HepG2 (cell line): ENCODE results near the gene SPATA7.

Experiments
- CBFB ChIP-seq: sonication (generic); formaldehyde crosslinking; IDR thresholded peaks from 2 replicates; pipeline ENCODE4 v1.4.0; 2020; ENCODE audit warnings: missing genetic modification reagents
- CEBPB ChIP-seq: IDR thresholded peaks from 2 replicates; pipeline ENCODE4 v1.6.1; 2011; ENCODE audit warnings: low read depth, low read length, improper control_type of control experiment, borderline replicate concordance
- EZH2 ChIP-seq: conservative IDR thresholded peaks from 2 replicates; pipeline ENCODE4 v1.6.1; 2012; ENCODE audit warnings: mild to moderate bottlenecking, low read depth, low read length, moderate library complexity
- HOMEZ ChIP-seq: IDR thresholded peaks from 2 replicates; pipeline ENCODE4 v1.6.1; 2016; ENCODE audit warnings: low read depth
- KAT8 ChIP-seq: IDR thresholded peaks from 2 replicates; pipeline ENCODE4 v1.6.1; 2016; ENCODE audit warnings: missing genetic modification reagents, missing compliant biosample characterization
- KDM1A ChIP-seq: IDR thresholded peaks from 2 replicates; pipeline ENCODE4 v1.6.1; 2016; ENCODE audit warnings: missing compliant biosample characterization
- POLR2AphosphoS5 ChIP-seq: IDR thresholded peaks from 2 replicates; pipeline ENCODE4 v1.6.1; 2012; ENCODE audit warnings: low read depth, low read length
- SNRNP70 ChIP-seq: fragments of 200-400 bp; formaldehyde crosslinking; IDR thresholded peaks from 2 replicates; pipeline ENCODE4 v1.6.1; 2017; ENCODE audit warnings: mild to moderate bottlenecking, low read depth, low read length, moderate library complexity
- SSRP1 ChIP-seq: IDR thresholded peaks from 2 replicates; pipeline ENCODE4 v1.6.1; 2016; ENCODE audit warnings: control low read depth
- ZFX ChIP-seq: sonication (generic); formaldehyde crosslinking; IDR thresholded peaks from 2 replicates; pipeline ENCODE4 v1.4.0; 2020; ENCODE audit warnings: mild to moderate bottlenecking, low read depth, missing genetic modification reagents, moderate library complexity
- ZFYVE20 ChIP-seq: sonication (generic); formaldehyde crosslinking; IDR thresholded peaks from 2 replicates; pipeline ENCODE4 v1.8.0; 2023; ENCODE audit warnings: low read depth, mild to moderate bottlenecking, moderate library complexity, missing genetic modification reagents, borderline replicate concordance
- ZNF136 ChIP-seq: sonication (generic); formaldehyde crosslinking; IDR thresholded peaks from 2 replicates; pipeline ENCODE4 v1.8.1; 2022; ENCODE audit warnings: low read depth, mild to moderate bottlenecking, moderate library complexity, missing genetic modification reagents
- ZNF549 ChIP-seq: sonication (generic); formaldehyde crosslinking; IDR thresholded peaks from 2 replicates; pipeline ENCODE4 v1.5.0; 2020; ENCODE audit warnings: missing genetic modification reagents
- ZNF713 ChIP-seq: sonication (generic); formaldehyde crosslinking; IDR thresholded peaks from 2 replicates; pipeline ENCODE4 v1.4.0; 2020; ENCODE audit warnings: mild to moderate bottlenecking, missing genetic modification reagents

- TF ChIP-seq CEBPB (no peak), EZH2 (no peak), ZNF136 (CRISPR knock-in tag) (no peak), ZNF549 (no peak), ZFX (CRISPR knock-in tag) (no peak), HOMEZ (no peak), SNRNP70 (no peak), POLR2AphosphoS5 (no peak), ZNF713 (CRISPR knock-in tag) (no peak), KAT8 (CRISPR knock-in tag) (no peak), SSRP1 (no peak), CBFB (CRISPR knock-in tag) (no peak), ZFYVE20 (CRISPR knock-in tag) (no peak), KDM1A (CRISPR knock-in tag) (no peak)
These were observed 94.1 kb downstream of the SPATA7 start for GRCh38 chr14:88479574-88479987.
